Liver (tissue), 9 donors: ENCODE results near the gene UGT2B15. TPM values are rescaled to one million over a fixed set of nuclear protein-coding genes. Genes with fewer than 3 reads are reported as not detected.
"Not testable (repeated sequence)": the region's sequence is repeated elsewhere in the genome, so short reads cannot be mapped to it uniquely, and the experiment has no call there.

Source experiments
- DNase-seq: peaks from one replicate; pipeline ENCODE4 v3.0.0-alpha.2; 2017; ENCODE audit warnings: low spot score
- H3K27ac ChIP-seq, 2 donors: one replicate each; pipeline ENCODE4 v1.7.0; 2013; ENCODE audit warnings: inconsistent platforms in 2 of 2, low read length in 2 of 2, control low read depth in 1 of 2, low read depth in 1 of 2, mild to moderate bottlenecking in 1 of 2
- H3K27me3 ChIP-seq, 4 donors: one replicate each; pipeline versions ENCODE4 v1.6.1 to v1.7.0; 2013; ENCODE audit warnings: low read length in 3 of 4, inconsistent platforms in 1 of 4, mild to moderate bottlenecking in 1 of 4, moderate library complexity in 1 of 4; ENCODE audit not compliant: control insufficient read depth in 4 of 4, insufficient read depth in 4 of 4
- H3K36me3 ChIP-seq, 4 donors: one replicate each; pipeline versions ENCODE4 v1.6.1 to v1.7.0; 2013; ENCODE audit warnings: low read length in 3 of 4, mild to moderate bottlenecking in 3 of 4, low read depth in 1 of 4, moderate library complexity in 1 of 4; ENCODE audit not compliant: control insufficient read depth in 4 of 4, insufficient read depth in 3 of 4
- H3K4me1 ChIP-seq, 4 donors: one replicate each; pipeline versions ENCODE4 v1.6.1 to v1.7.0; 2013; ENCODE audit warnings: low read length in 3 of 4, mild to moderate bottlenecking in 3 of 4, moderate library complexity in 1 of 4; ENCODE audit not compliant: control insufficient read depth in 4 of 4, insufficient read depth in 4 of 4
- H3K4me3 ChIP-seq, 3 donors: one replicate each; pipeline versions ENCODE4 v1.6.1 to v1.7.0; 2013; ENCODE audit warnings: low read length in 3 of 3, control low read depth in 1 of 3, low read depth in 1 of 3, mild to moderate bottlenecking in 1 of 3
- H3K9ac ChIP-seq, 2 donors: one replicate each; pipeline ENCODE4 v1.7.0; 2013; ENCODE audit warnings: low read length in 2 of 2, mild to moderate bottlenecking in 2 of 2, moderate library complexity in 2 of 2, control low read depth in 1 of 2, low read depth in 1 of 2
- H3K9me3 ChIP-seq, 4 donors: one replicate each; pipeline versions ENCODE4 v1.6.1 to v1.7.0; 2013; ENCODE audit warnings: low read length in 3 of 4; ENCODE audit not compliant: control insufficient read depth in 4 of 4
- EGR1 ChIP-seq, 2 donors: IDR thresholded peaks; 2 replicates each; pipeline ENCODE4 v1.6.1; 2016 to 2018; ENCODE audit warnings: antibody characterized with exemption in 2 of 2, low read depth in 2 of 2
- FOXA1 ChIP-seq: IDR thresholded peaks from 2 replicates; pipeline ENCODE4 v1.6.1; 2016; ENCODE audit warnings: antibody characterized with exemption
- FOXA2 ChIP-seq: IDR thresholded peaks from 2 replicates; pipeline ENCODE4 v1.6.1; 2016; ENCODE audit warnings: antibody characterized with exemption
- GABPA ChIP-seq, 2 donors: IDR thresholded peaks in 1 of 2; conservative IDR thresholded peaks in 1 of 2; 2 replicates each; pipeline ENCODE4 v1.6.1; 2016; ENCODE audit warnings: antibody characterized with exemption in 2 of 2, mild to moderate bottlenecking in 1 of 2, moderate library complexity in 1 of 2
- HNF4A ChIP-seq, 2 donors: conservative IDR thresholded peaks; 2 replicates each; pipeline ENCODE4 v1.6.1; 2016; ENCODE audit warnings: antibody characterized with exemption in 2 of 2, mild to moderate bottlenecking in 2 of 2
- HNF4G ChIP-seq: IDR thresholded peaks from 2 replicates; pipeline ENCODE4 v1.6.1; 2016; ENCODE audit warnings: antibody characterized with exemption
- JUND ChIP-seq, 2 donors: IDR thresholded peaks; 2 replicates each; pipeline ENCODE4 v1.6.1; 2016; ENCODE audit warnings: antibody characterized with exemption in 2 of 2
- NR2F2 ChIP-seq: IDR thresholded peaks from 2 replicates; pipeline ENCODE4 v1.6.1; 2016; ENCODE audit warnings: antibody characterized with exemption
- RAD21 ChIP-seq, 2 donors: IDR thresholded peaks; 2 replicates each; pipeline ENCODE4 v1.6.1; 2016; ENCODE audit warnings: antibody characterized with exemption in 2 of 2, mild to moderate bottlenecking in 2 of 2
- RXRA ChIP-seq, 2 donors: IDR thresholded peaks; 2 replicates each; pipeline ENCODE4 v1.6.1; 2017 to 2018; ENCODE audit warnings: antibody characterized with exemption in 2 of 2, mild to moderate bottlenecking in 1 of 2
- SP1 ChIP-seq: IDR thresholded peaks from 2 replicates; pipeline ENCODE4 v1.6.1; 2018; ENCODE audit warnings: antibody characterized with exemption, mild to moderate bottlenecking
- TAF1 ChIP-seq: conservative IDR thresholded peaks from 2 replicates; pipeline ENCODE4 v1.6.1; 2016; ENCODE audit warnings: antibody characterized with exemption, mild to moderate bottlenecking
- YY1 ChIP-seq: IDR thresholded peaks from 2 replicates; pipeline ENCODE4 v1.6.1; 2016; ENCODE audit warnings: antibody characterized with exemption, mild to moderate bottlenecking
- WGBS: extraction: QIAGEN DNeasy Blood & Tissue Kit; methylation state at CpG from one replicate; pipeline ENCODE4 v1.1.7; 2013; 5-methylcytosine and 5-hydroxymethylcytosine counted together
- polyA plus RNA-seq, 2 donors: library from polyadenylated mRNA; stranded (reverse) in 1 of 2; unstranded in 1 of 2; fragments of 200-250 nt in 1 of 2; fragments of >200 nt in 1 of 2; fragmentation: Nextera tagmentation in 1 of 2; extraction: Ambion mirVana in 1 of 2; gene quantifications; one replicate each; pipeline versions ENCODE4 v1.2.1 to v1.2.3, GENCODE V29; 2013 to 2015
- total RNA-seq, 2 donors: library from RNA; depleted of rRNA; stranded (reverse); fragments of >200 nt; gene quantifications; one replicate each; pipeline ENCODE4 v1.2.3, GENCODE V29; 2014
- TF ChIP-seq, protein P1 (sequence below): IDR thresholded peaks from 2 replicates; pipeline ENCODE4 v1.6.1; 2016; ENCODE audit warnings: antibody characterized with exemption
- TF ChIP-seq, protein P2 (sequence below): fragments of 150-350 bp; IDR thresholded peaks from 2 replicates; pipeline ENCODE4 v1.5.1; 2017; ENCODE audit warnings: improper control_type of control experiment, low read depth, low read length; ENCODE audit not compliant: missing input control
- TF ChIP-seq, protein P3 (sequence below): IDR thresholded peaks from 2 replicates; pipeline ENCODE4 v1.6.1; 2016; ENCODE audit warnings: antibody characterized with exemption, mild to moderate bottlenecking
- TF ChIP-seq, protein P4 (sequence below): IDR thresholded peaks from 2 replicates; pipeline ENCODE4 v1.6.1; 2016; ENCODE audit warnings: antibody characterized with exemption
- donor health status: healthy.
- donor health status: healthy.
- donor health status: healthy.
- donor health status: healthy.
- donor health status: healthy.

Gene UGT2B15
- total and polyA plus RNA-seq, 4 donors, result 8.2 to 80.8 (median 73.9) TPM

DNA sequence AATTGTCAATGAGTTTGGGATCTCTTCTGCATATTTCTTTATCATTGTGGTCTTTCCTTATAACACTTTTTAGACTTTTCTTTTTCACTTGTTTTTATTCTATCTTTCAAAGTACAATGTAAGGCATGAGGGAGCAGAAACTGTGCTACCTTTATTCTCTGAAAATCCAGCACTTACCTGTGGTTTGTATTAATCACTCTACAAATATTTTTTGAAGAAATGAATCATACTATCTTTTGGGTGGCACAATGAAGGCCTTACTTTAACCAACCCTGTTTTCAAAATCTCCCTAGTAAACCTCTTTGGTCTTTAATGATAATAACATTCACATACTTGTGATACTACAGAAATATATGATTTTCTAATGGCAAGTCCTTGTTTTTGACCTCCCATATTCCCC lies 2.9 kb downstream of the UGT2B15 start:
- peak overlapping the region in 1 of 2 donors; percentile 54 for H3K9ac ChIP-seq

DNA sequence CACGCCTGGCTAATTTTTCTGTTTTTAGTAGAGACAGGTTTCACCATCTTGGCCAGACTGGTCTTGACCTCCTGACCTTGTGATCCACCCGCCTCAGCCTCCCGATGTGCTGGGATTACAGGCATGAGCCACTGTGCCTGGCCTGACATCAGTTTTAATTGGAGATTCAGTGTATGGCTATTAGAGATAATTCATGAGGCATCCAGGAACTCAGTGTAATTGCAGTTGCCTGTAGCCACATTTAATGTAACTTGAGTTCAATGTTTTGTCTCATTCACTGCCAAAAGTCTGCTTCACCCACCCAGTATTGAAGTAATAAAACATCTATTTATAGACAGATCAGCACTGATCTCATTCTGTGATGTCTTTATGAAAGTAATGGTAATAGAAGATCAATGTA lies 5.7 kb downstream of the UGT2B15 start:
- 40% methylated on average over 3 of the region's 3 CpGs for WGBS
- H3K36me3 ChIP-seq, H3K9ac ChIP-seq, DNase-seq, H3K27me3 ChIP-seq, H3K9me3 ChIP-seq, H3K4me3 ChIP-seq: not testable (repeated sequence)
- Histone ChIP-seq H3K27ac (peak overlapping the region; percentile 10 to 28), H3K4me1 (peaks cover 1 to 20% (median 14%) of the 10 kb centered on the region in 4 donors)

More for the DNA sequence above, 2.9 kb downstream of the UGT2B15 start:
- not testable (repeated sequence) for H3K9me3 ChIP-seq, H3K36me3 ChIP-seq, DNase-seq, H3K27me3 ChIP-seq
- peak overlapping the region in 2 of 3 donors; percentile 17 to 23 for H3K4me3 ChIP-seq
- peak overlapping the region in 1 of 2 donors; percentile 57 for H3K27ac ChIP-seq
- H3K4me1 ChIP-seq, result peaks cover 0 to 17% (median 15%) of the 10 kb centered on the region in 4 donors

DNA sequence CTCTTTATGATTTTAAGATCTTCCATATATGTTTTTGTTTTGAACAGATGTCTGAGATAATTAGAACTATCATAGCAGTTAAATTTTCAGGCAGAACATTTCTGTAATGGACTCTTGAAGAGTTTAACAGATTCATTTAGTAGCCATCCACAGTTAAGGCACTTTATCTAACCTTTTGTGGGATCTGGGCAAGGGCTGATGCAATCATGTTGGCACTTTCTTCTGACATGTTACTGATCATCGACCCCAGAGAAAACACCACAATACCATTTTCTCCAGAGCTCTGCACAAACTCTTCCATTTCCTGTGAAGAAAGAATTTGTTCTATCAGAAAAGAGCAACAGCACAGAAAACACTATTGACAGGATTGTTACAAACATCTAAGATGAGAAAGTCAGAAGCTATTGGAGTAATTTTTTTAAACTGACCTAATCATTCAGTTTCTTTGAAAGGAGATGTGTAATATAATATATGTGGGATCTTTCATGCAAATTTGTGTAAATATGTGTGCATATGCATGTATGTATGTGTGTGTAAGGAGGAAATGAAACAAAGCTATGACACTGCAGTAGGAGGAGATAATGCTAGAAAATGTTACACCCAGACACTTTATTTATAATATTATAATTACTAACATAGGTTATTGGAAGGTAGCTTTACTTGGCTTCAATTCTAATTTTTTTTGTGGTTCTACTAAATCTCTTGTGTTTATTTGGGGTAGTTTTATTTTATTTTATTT lies 7.4 kb downstream of the UGT2B15 start:
- H3K27me3 ChIP-seq, H3K36me3 ChIP-seq, DNase-seq, H3K9me3 ChIP-seq, H3K27ac ChIP-seq, H3K4me3 ChIP-seq, H3K9ac ChIP-seq: not testable (repeated sequence)
- peaks cover 1 to 25% (median 15%) of the 10 kb centered on the region in 4 donors for H3K4me1 ChIP-seq
- no CpG with 5 or more reads among the region's 1 CpG for WGBS

DNA sequence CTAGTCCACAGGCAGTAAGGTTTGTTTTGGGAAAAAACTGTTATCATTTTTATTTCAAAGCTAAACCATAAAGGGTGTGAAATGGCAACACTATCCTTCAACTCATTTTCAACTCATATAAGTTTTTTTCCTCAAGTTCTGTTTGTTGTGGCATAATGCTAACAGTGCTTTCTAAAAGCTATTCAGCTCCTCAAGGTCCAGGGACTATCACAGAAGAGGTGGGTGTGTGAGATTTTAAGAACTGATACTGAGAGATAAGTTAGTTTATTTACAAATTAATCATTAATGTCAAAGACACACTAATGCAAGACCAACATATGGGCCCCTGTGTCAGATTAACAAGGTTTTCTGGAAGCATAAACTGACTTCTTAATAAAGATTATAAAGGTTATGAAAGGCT lies 11.8 kb downstream of the UGT2B15 start:
- Histone ChIP-seq H3K9me3 (no peaks in the 10 kb centered on the region), H3K4me3 (no peak overlapping the region), H3K27me3 (no peaks in the 10 kb centered on the region), H3K9ac (no peak overlapping the region), H3K27ac (no peak overlapping the region), H3K36me3 (peaks cover 0 to 20% (median 4%) of the 10 kb centered on the region in 4 donors), H3K4me1 (peaks cover 5 to 9% (median 7%) of the 10 kb centered on the region in 4 donors)
- DNase-seq, result no peak
- TF ChIP-seq JUND (IDR thresholded peaks at IDR 0.05) (no peak), HNF4A (conservative IDR thresholded peaks at IDR 0.05) (no peak), HNF4G (no peak), YY1 (no peak), GABPA (IDR thresholded peaks at IDR 0.05 in 1 of 2, conservative IDR thresholded peaks at IDR 0.05 in 1 of 2) (no peak), EGR1 (IDR thresholded peaks at IDR 0.05; ENCODE audit: low read depth in 2 of 2) (no peak), FOXA1 (no peak), TAF1 (no peak), FOXA2 (no peak), NR2F2 (no peak), RXRA (IDR thresholded peaks at IDR 0.05) (no peak), SP1 (no peak), RAD21 (IDR thresholded peaks at IDR 0.05) (no peak)
- TF ChIP-seq, protein P1, sequence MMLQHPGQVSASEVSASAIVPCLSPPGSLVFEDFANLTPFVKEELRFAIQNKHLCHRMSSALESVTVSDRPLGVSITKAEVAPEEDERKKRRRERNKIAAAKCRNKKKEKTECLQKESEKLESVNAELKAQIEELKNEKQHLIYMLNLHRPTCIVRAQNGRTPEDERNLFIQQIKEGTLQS, result no peak
- TF ChIP-seq, protein P2, sequence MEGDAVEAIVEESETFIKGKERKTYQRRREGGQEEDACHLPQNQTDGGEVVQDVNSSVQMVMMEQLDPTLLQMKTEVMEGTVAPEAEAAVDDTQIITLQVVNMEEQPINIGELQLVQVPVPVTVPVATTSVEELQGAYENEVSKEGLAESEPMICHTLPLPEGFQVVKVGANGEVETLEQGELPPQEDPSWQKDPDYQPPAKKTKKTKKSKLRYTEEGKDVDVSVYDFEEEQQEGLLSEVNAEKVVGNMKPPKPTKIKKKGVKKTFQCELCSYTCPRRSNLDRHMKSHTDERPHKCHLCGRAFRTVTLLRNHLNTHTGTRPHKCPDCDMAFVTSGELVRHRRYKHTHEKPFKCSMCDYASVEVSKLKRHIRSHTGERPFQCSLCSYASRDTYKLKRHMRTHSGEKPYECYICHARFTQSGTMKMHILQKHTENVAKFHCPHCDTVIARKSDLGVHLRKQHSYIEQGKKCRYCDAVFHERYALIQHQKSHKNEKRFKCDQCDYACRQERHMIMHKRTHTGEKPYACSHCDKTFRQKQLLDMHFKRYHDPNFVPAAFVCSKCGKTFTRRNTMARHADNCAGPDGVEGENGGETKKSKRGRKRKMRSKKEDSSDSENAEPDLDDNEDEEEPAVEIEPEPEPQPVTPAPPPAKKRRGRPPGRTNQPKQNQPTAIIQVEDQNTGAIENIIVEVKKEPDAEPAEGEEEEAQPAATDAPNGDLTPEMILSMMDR, result no peak
- TF ChIP-seq, protein P3, sequence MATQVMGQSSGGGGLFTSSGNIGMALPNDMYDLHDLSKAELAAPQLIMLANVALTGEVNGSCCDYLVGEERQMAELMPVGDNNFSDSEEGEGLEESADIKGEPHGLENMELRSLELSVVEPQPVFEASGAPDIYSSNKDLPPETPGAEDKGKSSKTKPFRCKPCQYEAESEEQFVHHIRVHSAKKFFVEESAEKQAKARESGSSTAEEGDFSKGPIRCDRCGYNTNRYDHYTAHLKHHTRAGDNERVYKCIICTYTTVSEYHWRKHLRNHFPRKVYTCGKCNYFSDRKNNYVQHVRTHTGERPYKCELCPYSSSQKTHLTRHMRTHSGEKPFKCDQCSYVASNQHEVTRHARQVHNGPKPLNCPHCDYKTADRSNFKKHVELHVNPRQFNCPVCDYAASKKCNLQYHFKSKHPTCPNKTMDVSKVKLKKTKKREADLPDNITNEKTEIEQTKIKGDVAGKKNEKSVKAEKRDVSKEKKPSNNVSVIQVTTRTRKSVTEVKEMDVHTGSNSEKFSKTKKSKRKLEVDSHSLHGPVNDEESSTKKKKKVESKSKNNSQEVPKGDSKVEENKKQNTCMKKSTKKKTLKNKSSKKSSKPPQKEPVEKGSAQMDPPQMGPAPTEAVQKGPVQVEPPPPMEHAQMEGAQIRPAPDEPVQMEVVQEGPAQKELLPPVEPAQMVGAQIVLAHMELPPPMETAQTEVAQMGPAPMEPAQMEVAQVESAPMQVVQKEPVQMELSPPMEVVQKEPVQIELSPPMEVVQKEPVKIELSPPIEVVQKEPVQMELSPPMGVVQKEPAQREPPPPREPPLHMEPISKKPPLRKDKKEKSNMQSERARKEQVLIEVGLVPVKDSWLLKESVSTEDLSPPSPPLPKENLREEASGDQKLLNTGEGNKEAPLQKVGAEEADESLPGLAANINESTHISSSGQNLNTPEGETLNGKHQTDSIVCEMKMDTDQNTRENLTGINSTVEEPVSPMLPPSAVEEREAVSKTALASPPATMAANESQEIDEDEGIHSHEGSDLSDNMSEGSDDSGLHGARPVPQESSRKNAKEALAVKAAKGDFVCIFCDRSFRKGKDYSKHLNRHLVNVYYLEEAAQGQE, result no peak
- TF ChIP-seq, protein P4, sequence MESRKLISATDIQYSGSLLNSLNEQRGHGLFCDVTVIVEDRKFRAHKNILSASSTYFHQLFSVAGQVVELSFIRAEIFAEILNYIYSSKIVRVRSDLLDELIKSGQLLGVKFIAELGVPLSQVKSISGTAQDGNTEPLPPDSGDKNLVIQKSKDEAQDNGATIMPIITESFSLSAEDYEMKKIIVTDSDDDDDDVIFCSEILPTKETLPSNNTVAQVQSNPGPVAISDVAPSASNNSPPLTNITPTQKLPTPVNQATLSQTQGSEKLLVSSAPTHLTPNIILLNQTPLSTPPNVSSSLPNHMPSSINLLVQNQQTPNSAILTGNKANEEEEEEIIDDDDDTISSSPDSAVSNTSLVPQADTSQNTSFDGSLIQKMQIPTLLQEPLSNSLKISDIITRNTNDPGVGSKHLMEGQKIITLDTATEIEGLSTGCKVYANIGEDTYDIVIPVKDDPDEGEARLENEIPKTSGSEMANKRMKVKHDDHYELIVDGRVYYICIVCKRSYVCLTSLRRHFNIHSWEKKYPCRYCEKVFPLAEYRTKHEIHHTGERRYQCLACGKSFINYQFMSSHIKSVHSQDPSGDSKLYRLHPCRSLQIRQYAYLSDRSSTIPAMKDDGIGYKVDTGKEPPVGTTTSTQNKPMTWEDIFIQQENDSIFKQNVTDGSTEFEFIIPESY, result no peak
